HG03060 (cell line): ENCODE results near the gene ZNF107.
"Not testable (repeated sequence)": the region's sequence is repeated elsewhere in the genome, so short reads cannot be mapped to it uniquely, and the experiment has no call there.

ENCODE experiments used
- ATAC-seq: cut with Tn5 transposase; IDR thresholded peaks from one replicate; pipeline ENCODE4 v1.9.1; 2021; ENCODE audit warnings: low read depth, moderate number of reproducible peaks; ENCODE audit not compliant: unreplicated experiment

Gene ZNF107

GRCh38 chr7:64642875-64643274 is 23.1 kb upstream of the ZNF107 start:
- ATAC-seq: no peak

- ATAC-seq: no peak
Observed at GRCh38 chr7:64643566-64643965, 22.4 kb upstream of the ZNF107 start.

GRCh38 chr7:64651203-64651602 is 14.7 kb upstream of the ZNF107 start:
- no peak for ATAC-seq

- no peak for ATAC-seq
Observed at GRCh38 chr7:64651632-64652165, 14.2 kb upstream of the ZNF107 start.

DNA sequence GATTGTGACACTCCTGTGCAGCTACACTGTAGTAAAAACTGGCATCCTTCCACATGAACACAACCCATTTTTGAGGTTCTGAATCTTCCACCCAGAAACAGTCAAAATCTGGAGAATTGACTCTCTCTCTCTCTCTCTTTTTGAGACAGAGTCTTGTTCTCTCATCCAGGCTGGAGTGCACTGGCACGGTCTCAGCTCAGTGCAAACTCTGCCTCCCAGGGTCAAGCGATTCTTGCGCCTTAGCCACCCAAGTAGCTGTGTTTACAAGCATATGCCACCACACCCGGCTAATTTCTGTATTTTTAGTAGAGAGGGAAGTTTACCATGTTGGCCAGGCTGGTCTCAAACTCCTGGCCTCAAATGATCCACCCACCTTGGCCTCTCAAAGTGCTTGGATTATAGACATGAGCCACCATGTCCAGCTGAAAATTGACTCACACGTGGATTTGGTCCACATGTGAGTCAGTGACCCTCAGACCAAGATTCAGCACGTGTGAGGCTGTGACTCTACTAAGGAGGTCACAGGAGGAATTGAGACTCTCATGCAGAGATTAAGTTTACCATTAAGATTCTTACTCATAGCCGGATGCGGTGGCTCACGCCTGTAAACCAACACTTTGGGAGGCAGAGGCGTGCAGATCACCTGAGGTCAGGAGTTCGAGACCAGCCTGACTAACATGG is 12.1 kb upstream of the ZNF107 start:
- no peak for ATAC-seq

DNA sequence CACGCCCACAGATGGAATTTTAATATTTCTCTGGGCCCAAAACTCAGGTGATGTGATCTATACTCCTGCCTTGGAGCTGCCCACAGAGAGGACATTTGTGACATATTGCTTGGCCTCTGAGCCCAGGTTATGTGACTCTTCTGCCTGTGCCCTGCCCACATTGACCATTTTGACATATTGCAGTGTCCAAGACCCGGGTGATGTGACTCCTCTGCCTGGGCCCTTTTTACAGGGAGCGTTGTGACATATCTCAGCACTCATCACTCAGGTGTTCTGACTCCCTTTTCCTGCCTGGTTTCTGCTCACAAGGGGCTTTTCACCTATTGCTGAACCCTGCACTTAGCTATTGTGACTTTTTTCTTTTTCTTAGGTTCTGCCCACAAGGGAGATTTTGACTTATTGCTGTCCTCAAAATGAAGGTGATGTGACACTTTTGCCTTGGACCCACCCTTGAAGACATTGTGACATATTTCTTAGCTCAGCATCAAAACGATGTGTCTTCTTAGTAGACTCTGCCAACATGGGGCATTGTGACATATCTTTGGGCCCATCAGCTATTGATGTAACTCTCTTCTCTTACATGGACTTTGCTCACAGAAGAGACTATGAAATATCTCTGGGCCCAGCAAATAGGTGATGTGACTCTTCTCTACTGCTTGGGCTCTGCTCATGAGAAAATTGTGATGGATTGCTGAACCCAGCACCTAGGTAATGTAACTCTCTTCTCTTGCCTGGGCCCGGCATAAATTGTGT is 11.0 kb upstream of the ZNF107 start:
- no peak for ATAC-seq

DNA sequence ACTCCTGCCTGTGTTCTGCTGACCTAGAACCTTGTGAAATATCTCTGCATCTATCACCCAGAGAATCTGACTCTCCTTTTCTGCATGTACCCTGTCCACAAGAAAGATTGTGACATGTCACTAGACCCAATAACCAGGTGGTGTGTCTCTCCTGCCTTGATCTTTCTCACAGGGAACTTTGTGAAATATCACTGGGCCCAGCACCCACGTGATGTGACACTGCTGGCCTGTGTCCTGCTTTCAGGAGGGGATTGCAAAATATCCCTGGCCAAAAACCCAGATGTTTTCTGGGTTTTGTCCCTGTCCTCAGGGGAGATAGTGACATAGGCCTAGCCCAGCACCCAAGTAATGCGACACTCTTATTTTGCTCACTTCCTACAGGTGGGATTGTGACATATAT is 10.1 kb upstream of the ZNF107 start:
- ATAC-seq: no peak

GRCh38 chr7:64656489-64656888 is 9.4 kb upstream of the ZNF107 start:
- no peak for ATAC-seq

- not testable (repeated sequence) for ATAC-seq
Observed at GRCh38 chr7:64662091-64662490, 3.8 kb upstream of the ZNF107 start.

DNA sequence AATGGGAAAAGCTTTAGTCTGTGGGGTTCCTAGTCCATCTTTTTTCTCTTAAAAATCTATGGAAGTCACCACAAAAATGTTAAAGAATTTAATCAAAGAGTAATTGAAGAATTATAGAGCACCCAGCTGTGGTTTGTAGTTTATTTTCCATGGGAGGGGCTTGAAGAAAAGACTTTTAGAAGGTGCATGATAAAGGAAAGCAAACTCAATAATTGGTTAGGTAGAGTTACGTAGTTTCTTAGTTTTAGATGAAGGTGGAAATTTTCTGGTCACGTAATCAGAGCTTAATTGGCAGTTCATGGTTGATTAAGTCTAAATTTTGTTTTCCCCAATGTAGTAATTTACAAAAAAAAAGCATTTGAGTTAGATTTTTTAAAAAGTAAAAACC is 724 bp downstream of the ZNF107 start:
- no peak for ATAC-seq

DNA sequence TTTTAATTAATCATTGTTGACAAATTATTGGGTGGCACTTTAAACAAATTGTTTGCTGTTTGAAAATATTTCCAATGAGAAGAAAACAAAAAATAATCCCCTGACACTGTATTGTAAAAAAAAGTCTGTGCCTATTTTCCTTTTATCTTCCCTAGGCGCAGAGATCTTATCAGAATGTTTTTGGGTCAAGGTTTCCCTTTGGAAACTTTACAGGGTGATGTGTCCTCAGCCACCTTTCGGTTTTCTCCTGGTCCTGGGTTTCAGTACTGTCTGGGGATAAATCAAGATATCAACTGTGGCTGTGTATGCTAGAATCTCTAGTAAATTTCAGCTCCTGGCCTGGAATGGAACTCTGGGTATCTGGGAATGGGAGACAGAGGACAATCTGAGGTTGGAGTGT is 1.4 kb downstream of the ZNF107 start:
- no peak for ATAC-seq

DNA sequence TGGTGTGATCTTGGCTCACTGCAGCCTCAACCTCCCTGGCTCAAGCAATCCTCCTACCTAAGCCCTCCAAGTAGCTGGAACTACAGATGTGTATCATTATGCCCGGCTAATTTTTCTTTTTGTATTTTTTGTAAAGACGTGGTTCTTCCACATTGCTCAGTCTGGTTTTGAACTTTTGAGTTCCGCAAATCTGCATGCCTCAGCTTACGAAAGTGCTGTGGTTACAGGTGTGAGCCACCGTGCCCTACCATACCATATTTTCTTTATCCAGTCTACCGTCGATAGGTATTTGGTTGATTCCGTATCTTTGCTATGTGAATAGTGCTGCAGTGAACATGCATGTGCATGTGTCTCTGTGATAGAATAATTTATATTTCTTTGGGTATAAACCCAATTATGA is 6.5 kb downstream of the ZNF107 start:
- no peak for ATAC-seq

- no peak for ATAC-seq
Observed at GRCh38 chr7:64685091-64685490, 19.2 kb downstream of the ZNF107 start.

DNA sequence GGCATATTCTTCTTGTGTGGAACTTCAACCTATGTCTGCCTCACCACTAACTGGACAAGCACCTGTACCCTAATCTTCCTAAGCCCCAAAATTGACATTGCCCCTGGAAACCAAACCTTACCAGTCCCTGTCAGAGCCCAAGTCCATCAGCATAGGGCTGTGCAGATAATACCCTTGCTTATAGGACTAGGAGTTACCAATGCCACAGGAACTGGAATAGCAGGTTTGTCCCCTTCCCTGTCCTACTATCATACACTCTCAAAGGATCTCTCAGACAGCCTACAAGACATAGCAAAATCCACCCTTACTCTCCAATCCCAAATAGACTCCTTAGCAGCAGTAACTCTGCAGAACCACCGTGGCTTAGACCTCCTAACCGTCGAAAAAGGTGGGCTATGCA is 19.8 kb downstream of the ZNF107 start:
- no peak for ATAC-seq

DNA sequence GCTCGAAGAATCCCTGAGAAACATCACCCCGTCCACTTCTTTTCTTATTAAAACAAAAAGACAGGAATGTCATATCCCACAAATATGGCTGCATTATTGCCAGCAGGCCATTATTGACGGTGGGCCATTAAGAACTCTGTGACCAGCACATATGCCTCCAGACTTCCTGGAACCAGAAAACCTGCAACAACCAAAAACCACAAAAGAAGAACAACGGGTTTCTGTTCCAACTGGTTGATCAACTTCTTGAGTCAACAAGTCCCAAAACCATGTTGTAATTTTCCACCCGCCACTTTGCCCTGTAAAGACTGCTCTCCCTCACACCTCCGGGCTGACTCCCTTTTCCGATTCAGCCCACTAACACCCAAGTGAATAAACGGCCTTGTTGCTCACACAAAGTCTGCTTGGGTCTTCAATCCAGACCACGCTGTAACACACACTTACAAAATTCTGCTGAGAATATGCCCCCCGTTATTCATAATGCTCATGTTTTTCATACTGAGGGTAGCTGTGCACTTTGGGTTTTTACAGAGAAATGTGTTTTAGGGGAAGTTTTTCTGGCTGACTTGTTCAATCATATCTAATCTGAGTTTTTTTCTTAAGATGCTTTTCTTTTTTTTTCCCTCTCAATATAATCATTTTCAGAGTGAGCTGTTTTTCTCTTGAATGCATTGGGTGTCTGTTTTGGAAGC is 20.7 kb downstream of the ZNF107 start:
- ATAC-seq: no peak

DNA sequence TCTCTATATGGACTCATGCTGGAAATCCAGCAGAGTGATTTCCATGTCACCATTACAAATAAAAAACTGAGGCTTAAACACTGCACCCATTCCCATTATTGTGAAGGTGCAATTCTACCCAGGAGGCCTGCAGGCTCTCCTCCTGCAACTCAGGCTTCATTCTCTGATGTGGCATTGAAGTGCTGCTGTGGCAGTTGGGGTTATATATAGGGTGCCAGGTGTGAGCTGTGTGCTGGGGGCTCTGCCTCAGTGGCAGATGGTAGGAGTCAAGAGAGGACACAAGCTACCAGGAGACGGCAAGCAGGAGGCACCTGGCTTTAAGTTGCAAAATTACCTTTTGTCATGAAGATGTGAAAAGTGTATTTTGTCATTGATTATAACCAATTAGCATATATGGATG is 21.3 kb downstream of the ZNF107 start:
- ATAC-seq: no peak

- ATAC-seq: no peak
Observed at GRCh38 chr7:64688988-64689387, 23.1 kb downstream of the ZNF107 start.

GRCh38 chr7:64691831-64692230 is 25.9 kb downstream of the ZNF107 start:
- ATAC-seq: no peak

DNA sequence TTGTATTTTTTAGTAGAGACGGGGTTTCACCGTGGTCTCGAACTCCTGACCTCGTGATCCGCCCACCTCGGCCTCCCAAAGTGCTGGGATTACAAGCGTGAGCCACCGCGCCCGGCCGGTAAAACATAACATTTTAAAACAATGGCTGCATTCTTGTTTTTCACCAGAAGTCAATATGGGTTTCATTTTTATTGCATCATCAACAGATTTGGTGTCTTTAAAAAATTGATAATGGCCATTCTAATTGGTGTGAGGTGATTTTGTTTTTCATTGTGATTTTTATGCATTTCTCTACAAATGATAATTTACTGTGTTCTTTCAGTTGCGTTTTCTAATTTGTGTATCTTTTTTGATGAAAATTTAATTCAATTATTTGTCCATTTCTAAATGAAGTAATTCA is 31.9 kb downstream of the ZNF107 start:
- not testable (repeated sequence) for ATAC-seq

DNA sequence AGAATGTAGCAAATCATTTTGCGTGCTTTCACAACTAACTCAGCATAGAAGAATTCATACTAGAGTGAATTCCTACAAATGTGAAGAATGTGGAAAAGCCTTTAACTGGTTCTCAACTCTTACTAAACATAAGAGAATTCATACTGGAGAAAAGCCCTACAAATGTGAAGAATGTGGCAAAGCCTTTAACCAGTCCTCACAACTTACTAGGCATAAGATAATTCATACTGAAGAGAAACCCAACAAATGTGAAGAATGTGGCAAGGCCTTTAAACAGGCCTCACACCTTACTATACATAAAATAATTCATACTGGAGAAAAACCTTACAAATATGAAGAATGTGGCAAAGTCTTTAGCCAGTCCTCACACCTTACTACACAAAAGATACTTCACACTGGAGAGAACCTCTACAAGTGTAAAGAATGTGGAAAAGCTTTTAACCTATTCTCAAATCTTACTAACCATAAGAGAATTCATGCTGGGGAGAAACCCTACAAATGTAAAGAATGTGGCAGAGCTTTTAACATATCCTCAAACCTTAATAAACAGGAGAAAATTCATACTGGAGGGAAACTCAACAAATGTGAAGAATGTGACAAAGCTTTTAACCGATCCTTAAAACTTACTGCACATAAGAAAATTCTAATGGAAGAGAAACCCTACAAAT is 40.8 kb downstream of the ZNF107 start:
- ATAC-seq: no peak

- not testable (repeated sequence) for ATAC-seq
Observed at GRCh38 chr7:64717896-64718295, 52.0 kb downstream of the ZNF107 start.
